Fibroblast of lung (primary cell): Measurements from ENCODE around the gene RTN1.

ENCODE experiments used
- CTCF ChIP-seq, 2 donors: IDR thresholded peaks in 1 of 2; conservative IDR thresholded peaks in 1 of 2; 1 replicate in 1 of 2; 2 replicates in 1 of 2; pipeline ENCODE4 v1.5.1; 2011 to 2012; ENCODE audit warnings: low read length in 2 of 2, control low read depth in 1 of 2, inconsistent platforms in 1 of 2, low read depth in 1 of 2, mild to moderate bottlenecking in 1 of 2
- EZH2 ChIP-seq: IDR thresholded peaks from 2 replicates; pipeline ENCODE4 v1.5.1; 2012; ENCODE audit warnings: low read length, control low read depth, mild to moderate bottlenecking; ENCODE audit errors: missing control alignments

GRCh38 chr14:59905188-59905587, 34.6 kb upstream of the RTN1 start:
- TF ChIP-seq CTCF (conservative IDR thresholded peaks at IDR 0.05 in 1 of 2, IDR thresholded peaks at IDR 0.05 in 1 of 2; ENCODE audit: low read depth in 1 of 2, low read length in 2 of 2) (no peak), EZH2 (no peak)
